ENCODE measurements around the gene PRPF31.

The PRPF31 gene

DNA sequence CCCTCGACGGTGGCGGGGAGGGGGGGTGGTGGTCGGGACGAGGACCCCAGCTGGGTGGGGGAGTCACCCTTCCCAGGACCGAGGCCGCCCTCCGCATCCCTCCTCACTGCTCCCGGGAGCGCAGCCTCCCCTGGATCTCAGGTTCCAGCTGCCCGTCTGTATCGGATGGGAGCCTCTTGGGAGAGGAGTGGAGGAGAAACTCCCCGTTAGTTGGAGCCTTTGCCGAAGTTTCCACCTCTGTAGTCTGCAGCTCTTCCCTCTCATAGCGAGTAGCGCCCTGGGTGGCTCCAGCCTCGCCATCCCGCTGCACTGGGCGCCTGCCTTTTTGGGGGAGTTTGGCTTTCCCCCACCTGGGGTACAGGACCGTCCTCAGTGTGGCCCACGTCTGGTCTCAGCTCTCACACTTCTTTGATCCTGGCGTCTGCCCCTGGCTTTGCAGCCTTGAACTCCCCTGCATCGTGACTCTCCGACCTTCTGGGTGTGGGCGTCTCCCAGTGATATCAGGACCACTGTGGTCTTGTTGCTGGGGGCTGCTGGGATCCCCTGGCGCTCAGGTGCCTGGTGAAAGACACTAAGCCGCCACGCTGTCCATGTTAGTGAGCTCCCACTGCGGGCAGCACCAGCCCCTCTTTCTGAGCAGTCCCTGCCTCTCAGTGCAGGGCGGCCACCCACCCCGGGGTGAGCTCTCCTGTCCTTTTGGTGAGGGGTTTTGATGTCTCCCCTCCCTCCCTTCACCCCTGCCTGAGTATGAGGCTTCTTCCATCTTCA is 23.1 kb downstream of the PRPF31 start:
- ATAC-seq (replicated peaks) (no peak), DNase-seq (no peak)
- H3K36me3 Mint-ChIP-seq (ENCODE audit: insufficient read depth) = peaks cover 41% of the 10 kb centered on the region
- H3K27me3 Mint-ChIP-seq = no peaks in the 10 kb centered on the region
- H3K9me3 Mint-ChIP-seq = no peaks in the 10 kb centered on the region
- H3K4me1 Mint-ChIP-seq (ENCODE audit: low read depth in 2 of 2) = peaks cover 45 to 47% of the 10 kb centered on the region in 2 donors
- H3K27ac Mint-ChIP-seq = peak overlapping the region; percentile 89 to 98
- H3K4me3 Mint-ChIP-seq = peak overlapping the region; percentile 86 to 95

DNA sequence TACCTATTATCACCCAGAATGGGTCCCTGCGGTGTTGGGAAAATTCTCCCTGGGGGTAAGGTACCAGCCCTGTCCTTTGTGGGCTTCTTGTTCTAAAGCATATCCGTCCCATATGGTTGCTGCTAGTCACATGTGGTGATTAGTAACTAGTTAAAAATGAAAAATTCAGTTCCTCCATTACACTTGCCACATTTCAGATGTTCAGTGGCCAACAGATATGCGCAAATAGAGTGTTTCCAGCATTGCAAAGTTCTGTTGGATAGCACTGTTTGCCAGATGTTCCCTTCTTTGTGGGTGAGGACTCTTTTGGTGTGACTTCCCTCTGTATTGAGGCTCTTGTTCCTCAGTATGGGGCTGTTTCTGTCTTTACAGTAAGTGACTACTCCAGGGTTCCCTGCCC is 25.8 kb downstream of the PRPF31 start:
- ATAC-seq (replicated peaks) = no peak
- no peak for DNase-seq
- H3K4me1 Mint-ChIP-seq (ENCODE audit: low read depth in 2 of 2) = peaks cover 37 to 44% of the 10 kb centered on the region in 2 donors
- H3K27ac Mint-ChIP-seq = peak overlapping the region; percentile 79 to 89
- H3K4me3 Mint-ChIP-seq = no peak overlapping the region
- H3K36me3 Mint-ChIP-seq (ENCODE audit: insufficient read depth) = peaks cover 58% of the 10 kb centered on the region
- H3K9me3 Mint-ChIP-seq = no peaks in the 10 kb centered on the region
- no peaks in the 10 kb centered on the region for H3K27me3 Mint-ChIP-seq

DNA sequence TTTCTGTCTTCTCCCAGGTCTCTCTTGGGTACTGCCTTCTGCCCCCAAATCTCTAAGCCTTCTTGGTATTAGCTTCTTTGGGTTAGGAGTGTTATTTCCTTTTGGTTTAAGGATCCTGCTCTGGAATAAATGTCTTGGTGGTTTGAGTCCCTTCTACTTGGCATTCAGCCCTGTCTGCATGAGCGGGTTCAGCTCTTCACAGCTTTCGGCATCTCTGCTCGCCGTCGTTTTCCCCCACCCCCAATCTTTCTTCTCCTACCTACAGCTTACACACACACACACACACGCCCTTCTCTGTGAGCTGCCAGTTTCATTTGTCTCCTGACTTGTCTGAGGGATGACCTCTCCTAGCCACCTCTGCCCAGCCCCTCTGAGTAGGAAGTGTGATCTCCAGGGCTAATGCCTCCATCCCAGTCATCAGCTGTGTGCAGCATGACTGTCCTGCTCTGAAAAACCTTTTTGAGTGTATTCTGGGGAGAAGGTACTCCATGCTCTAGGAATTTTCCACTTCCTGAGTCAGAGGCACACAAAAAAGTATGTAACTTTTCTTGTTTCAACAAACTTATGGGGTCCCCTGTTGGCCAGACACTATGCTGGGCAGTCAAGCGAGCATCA is 26.7 kb downstream of the PRPF31 start:
- Mint-ChIP-seq H3K4me3 (no peak overlapping the region), H3K4me1 (ENCODE audit: low read depth in 2 of 2) (peaks cover 32 to 38% of the 10 kb centered on the region in 2 donors), H3K27ac (peak overlapping the region in 1 of 2 donors; percentile 79), H3K27me3 (no peaks in the 10 kb centered on the region), H3K36me3 (ENCODE audit: insufficient read depth) (peaks cover 60% of the 10 kb centered on the region), H3K9me3 (no peaks in the 10 kb centered on the region)
- DNase-seq = no peak
- ATAC-seq (replicated peaks) = no peak

DNA sequence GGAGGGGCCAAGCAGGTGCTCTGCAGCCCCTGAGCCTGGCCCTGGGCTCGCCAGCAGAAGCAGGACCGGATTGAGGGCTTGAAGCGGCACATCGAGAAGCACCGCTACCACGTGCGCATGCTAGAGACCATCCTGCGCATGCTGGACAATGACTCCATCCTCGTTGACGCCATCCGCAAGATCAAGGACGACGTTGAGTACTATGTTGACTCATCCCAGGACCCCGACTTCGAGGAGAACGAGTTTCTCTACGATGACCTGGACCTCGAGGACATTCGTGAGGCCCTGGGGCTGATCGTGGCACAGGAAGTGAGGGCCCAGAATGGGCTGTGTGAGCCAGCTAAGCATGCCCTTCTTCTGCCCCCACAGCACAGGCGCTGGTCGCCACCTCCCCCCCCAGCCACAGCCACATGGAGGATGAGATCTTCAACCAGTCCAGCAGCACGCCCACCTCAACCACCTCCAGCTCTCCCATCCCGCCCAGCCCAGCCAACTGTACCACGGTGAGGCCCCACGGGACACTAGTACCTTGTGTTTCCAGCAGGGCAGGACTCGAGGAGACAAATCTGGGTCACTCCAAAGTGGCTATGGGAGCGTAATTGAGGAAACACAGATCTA is 30.1 kb downstream of the PRPF31 start:
- no peaks in the 10 kb centered on the region for H3K9me3 Mint-ChIP-seq
- ATAC-seq (replicated peaks) = no peak
- DNase-seq = no peak
- no peaks in the 10 kb centered on the region for H3K27me3 Mint-ChIP-seq
- H3K36me3 Mint-ChIP-seq (ENCODE audit: insufficient read depth) = peaks cover 58% of the 10 kb centered on the region
- no peak overlapping the region for H3K4me3 Mint-ChIP-seq
- peaks cover 15 to 18% of the 10 kb centered on the region in 2 donors for H3K4me1 Mint-ChIP-seq (ENCODE audit: low read depth in 2 of 2)
- no peak overlapping the region for H3K27ac Mint-ChIP-seq

GRCh38 chr19:54147676-54148075 is 32.1 kb downstream of the PRPF31 start:
- DNase-seq = no peak
- Mint-ChIP-seq H3K36me3 (ENCODE audit: insufficient read depth) (peaks cover 57% of the 10 kb centered on the region), H3K4me1 (ENCODE audit: low read depth in 2 of 2) (peaks cover 7% of the 10 kb centered on the region in 2 donors)

GRCh38 chr19:54148158-54148557 is 32.6 kb downstream of the PRPF31 start:
- Mint-ChIP-seq H3K36me3 (ENCODE audit: insufficient read depth) (peaks cover 54% of the 10 kb centered on the region), H3K27me3 (no peaks in the 10 kb centered on the region), H3K4me1 (ENCODE audit: low read depth in 2 of 2) (peaks cover 7 to 8% of the 10 kb centered on the region in 2 donors), H3K27ac (peak overlapping the region; percentile 35 to 78), H3K9me3 (no peaks in the 10 kb centered on the region), H3K4me3 (no peak overlapping the region)
- ATAC-seq (replicated peaks) (no peak), DNase-seq (no peak)

More at GRCh38 chr19:54147676-54148075, 32.1 kb downstream of the PRPF31 start:
- no peak for ATAC-seq (replicated peaks)
- Mint-ChIP-seq H3K27ac (peak overlapping the region in 1 of 2 donors; percentile 35), H3K4me3 (no peak overlapping the region), H3K27me3 (no peaks in the 10 kb centered on the region), H3K9me3 (no peaks in the 10 kb centered on the region)

DNA sequence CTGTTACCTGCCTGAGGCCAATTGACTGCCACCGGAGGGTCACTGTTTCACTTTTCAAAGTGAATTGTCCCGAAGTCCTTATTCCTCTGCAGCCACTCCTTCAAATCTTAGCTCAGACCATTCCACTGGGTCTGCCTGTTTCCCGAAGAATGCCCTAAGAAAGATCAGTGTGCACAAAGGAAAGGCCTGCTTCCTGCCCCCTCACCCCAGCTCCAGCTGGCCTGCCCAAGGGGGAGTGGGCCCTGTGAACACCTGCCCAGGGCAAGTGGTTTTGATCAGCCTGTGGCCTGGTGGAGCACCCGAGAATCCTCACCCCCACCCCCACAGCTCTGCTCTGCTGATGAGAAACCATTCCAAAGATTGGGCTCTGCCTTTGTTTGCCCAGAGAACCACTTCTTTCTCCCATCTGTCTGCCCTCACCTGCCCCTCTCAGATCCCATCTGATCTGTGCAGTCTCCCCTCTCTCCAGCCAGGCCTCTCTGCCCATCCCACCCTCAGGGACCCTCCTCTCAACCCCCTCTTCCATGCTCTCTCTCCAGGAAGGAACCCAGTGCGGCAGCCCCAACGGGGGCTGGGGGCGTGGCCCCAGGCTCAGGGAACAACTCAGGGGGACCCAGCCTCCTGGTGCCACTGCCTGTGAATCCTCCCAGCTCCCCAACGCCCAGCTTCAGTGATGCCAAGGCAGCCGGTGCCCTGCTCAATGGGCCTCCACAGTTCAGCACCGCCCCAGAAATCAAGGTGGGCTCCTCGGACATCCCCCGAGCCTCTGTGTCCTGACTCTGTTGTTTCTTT is 33.7 kb downstream of the PRPF31 start:
- peaks cover 54% of the 10 kb centered on the region for H3K36me3 Mint-ChIP-seq (ENCODE audit: insufficient read depth)
- no peaks in the 10 kb centered on the region for H3K27me3 Mint-ChIP-seq
- ATAC-seq (replicated peaks) (no peak), DNase-seq (no peak)
- peaks cover 7 to 12% of the 10 kb centered on the region in 2 donors for H3K4me1 Mint-ChIP-seq (ENCODE audit: low read depth in 2 of 2)
- H3K9me3 Mint-ChIP-seq = no peaks in the 10 kb centered on the region
- no peak overlapping the region for H3K4me3 Mint-ChIP-seq
- H3K27ac Mint-ChIP-seq = peak overlapping the region; percentile 33 to 78

- no peaks in the 10 kb centered on the region for H3K27me3 Mint-ChIP-seq
- DNase-seq (no peak), ATAC-seq (replicated peaks) (no peak)
- no peak overlapping the region for H3K4me3 Mint-ChIP-seq
- H3K27ac Mint-ChIP-seq = peak overlapping the region in 1 of 2 donors; percentile 84
- peaks cover 60% of the 10 kb centered on the region for H3K36me3 Mint-ChIP-seq (ENCODE audit: insufficient read depth)
- H3K9me3 Mint-ChIP-seq = no peaks in the 10 kb centered on the region
- H3K4me1 Mint-ChIP-seq (ENCODE audit: low read depth in 2 of 2) = peaks cover 16 to 18% of the 10 kb centered on the region in 2 donors
These were observed 35.9 kb downstream of the PRPF31 start for GRCh38 chr19:54151362-54152035.

- peak overlapping the region in 1 of 2 donors; percentile 41 for H3K27ac Mint-ChIP-seq
- H3K4me3 Mint-ChIP-seq = no peak overlapping the region
- H3K4me1 Mint-ChIP-seq (ENCODE audit: low read depth in 2 of 2) = peaks cover 21 to 23% of the 10 kb centered on the region in 2 donors
- ATAC-seq (replicated peaks) (no peak), DNase-seq (no peak)
- H3K9me3 Mint-ChIP-seq = no peaks in the 10 kb centered on the region
- no peaks in the 10 kb centered on the region for H3K27me3 Mint-ChIP-seq
- H3K36me3 Mint-ChIP-seq (ENCODE audit: insufficient read depth) = peaks cover 63% of the 10 kb centered on the region
These were observed 36.7 kb downstream of the PRPF31 start for GRCh38 chr19:54152267-54152666.

GRCh38 chr19:54152878-54153524 is 37.4 kb downstream of the PRPF31 start:
- H3K36me3 Mint-ChIP-seq (ENCODE audit: insufficient read depth) = peaks cover 65% of the 10 kb centered on the region
- peaks cover 21 to 24% of the 10 kb centered on the region in 2 donors for H3K4me1 Mint-ChIP-seq (ENCODE audit: low read depth in 2 of 2)
- peak overlapping the region in 1 of 2 donors; percentile 41 for H3K27ac Mint-ChIP-seq
- no peak for DNase-seq
- no peaks in the 10 kb centered on the region for H3K9me3 Mint-ChIP-seq
- ATAC-seq (replicated peaks) = no peak
- H3K27me3 Mint-ChIP-seq = no peaks in the 10 kb centered on the region
- no peak overlapping the region for H3K4me3 Mint-ChIP-seq

- Mint-ChIP-seq H3K4me3 (no peak overlapping the region), H3K4me1 (ENCODE audit: low read depth in 2 of 2) (peaks cover 29 to 32% of the 10 kb centered on the region in 2 donors), H3K27me3 (no peaks in the 10 kb centered on the region), H3K36me3 (ENCODE audit: insufficient read depth) (peaks cover 69% of the 10 kb centered on the region), H3K9me3 (no peaks in the 10 kb centered on the region), H3K27ac (peak overlapping the region in 1 of 2 donors; percentile 41)
- DNase-seq (no peak), ATAC-seq (replicated peaks) (no peak)
These were observed 38.3 kb downstream of the PRPF31 start for GRCh38 chr19:54153731-54154326.

All from effector memory CD8-positive, alpha-beta T cell (primary cell).